Cerebellar cortex (tissue), 1 donor: ENCODE measurements around the gene DMD.
A peak's percentile ranks its signal among the peaks of the same experiment; 100 is the strongest.

Experiments used
- DNase-seq: peaks from one replicate; pipeline ENCODE4 v3.0.0-alpha.2; 2015; ENCODE audit warnings: low spot score

DMD gene

GRCh38 chrX:32480019-32480418 lies 731.3 kb downstream of the DMD start:
- DNase-seq, result no peak

- DNase-seq, result no peak
These were observed 739.0 kb downstream of the DMD start for GRCh38 chrX:32472364-32472763.

- no peak for DNase-seq
These were observed 755.6 kb downstream of the DMD start for GRCh38 chrX:32455704-32456103.

DNA sequence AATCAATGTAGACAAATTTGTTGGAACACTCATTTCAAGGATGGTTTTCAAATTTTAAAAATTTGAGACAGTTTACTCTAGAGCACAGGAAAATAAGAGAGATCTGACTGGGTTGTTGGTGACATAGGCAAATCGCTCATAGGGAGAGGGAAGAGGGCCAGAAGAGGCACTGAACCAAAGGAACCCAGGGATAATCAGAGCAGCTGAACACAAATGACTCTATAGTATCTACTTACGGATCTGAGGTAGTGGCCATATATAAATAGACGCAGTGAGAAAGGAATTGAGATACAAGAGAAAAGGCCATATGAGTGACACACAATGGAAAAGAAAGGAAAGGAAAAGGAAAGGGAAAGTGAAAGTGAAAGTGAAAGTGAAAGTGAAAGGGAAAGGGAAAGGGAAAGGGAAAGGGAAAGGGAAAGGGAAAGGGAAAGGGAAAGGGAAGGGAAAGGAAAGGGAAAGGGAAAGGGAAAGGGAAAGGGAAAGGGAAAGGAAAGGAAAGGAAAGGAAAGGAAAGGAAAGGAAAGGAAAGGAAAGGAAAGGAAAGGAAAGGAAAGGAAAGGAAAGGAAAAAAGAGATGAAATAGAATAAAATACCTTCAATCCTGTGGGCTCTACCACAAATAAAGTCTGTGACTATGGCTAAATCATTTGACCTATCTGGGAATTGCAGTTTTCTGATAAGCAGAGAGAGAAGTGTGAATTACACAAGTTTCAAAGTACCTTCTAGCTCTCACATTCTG lies 759.2 kb downstream of the DMD start:
- no peak for DNase-seq

DNA sequence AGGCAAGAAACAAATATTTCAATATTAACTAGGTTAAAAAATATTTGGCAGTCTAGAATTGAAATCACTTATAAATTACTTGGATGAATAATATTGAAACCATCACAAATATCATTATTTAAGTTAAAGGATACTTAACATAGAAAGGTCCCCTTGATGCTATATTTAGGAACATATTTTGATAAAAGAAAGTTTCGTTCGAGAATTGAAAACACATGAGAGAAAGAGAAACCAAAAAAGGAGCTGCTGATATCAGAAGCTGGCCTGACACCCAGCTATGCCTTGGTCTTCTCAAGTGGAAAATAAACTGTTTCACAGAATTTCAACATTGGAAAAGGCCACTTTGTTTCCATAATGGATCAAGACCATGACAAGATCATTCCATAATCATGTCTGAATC lies 762.4 kb downstream of the DMD start:
- DNase-seq, result no peak

DNA sequence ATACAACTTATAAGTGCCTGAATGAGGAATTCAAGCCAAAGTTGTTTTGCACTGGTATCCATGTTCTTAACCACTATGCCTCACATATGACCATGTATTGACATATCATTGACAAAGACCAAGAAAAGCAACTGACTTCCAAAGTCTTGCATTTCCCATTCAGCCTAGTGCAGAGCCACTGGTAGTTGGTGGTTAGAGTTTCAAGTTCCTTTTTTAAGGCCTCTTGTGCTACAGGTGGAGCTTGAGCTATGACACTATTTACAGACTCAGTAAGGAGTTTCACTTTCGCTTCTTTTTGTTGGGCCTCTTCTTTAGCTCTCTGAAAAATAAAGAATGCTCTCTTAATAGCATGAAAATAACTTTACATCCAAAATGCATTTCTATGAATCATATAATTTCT lies 763.0 kb downstream of the DMD start:
- no peak for DNase-seq

DNA sequence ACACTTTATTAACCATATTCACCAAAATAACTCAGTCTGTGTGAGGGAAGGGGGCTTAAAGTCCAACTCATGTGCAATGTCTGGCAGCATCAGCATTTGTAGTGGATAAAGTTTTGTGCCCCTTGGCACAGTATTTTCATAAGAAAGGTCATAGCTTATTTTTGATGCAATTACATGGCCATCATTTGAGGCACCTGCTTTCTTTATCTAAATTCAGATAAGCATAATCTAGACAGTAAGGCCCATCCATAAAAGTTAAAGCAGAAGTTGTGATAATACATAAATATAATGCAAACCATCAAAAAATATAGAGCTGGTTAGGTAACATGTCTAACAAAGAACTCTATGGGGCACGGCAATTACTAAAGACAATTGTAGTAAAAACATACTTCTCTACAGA lies 763.7 kb downstream of the DMD start:
- DNase-seq, result no peak

DNA sequence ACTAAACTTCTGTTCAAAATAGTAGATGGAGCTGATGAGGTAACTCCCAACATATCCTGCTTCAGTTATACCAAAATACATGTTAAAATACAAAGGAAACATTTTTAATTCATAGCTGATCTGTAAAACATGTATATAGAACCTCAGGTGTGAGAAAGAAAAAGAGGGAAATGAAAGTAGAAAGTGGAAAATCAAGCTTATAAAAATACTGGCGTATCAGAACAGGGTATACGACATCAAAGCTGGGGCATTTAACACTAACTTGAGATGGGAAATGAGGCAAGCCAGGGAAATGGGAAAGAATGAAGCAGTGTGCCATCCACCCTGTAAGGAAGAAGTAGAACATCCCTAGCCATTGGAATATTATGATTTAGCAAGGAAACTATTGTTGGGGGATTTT lies 767.5 kb downstream of the DMD start:
- no peak for DNase-seq

GRCh38 chrX:32421266-32421665 lies 790.1 kb downstream of the DMD start:
- no peak for DNase-seq

DNA sequence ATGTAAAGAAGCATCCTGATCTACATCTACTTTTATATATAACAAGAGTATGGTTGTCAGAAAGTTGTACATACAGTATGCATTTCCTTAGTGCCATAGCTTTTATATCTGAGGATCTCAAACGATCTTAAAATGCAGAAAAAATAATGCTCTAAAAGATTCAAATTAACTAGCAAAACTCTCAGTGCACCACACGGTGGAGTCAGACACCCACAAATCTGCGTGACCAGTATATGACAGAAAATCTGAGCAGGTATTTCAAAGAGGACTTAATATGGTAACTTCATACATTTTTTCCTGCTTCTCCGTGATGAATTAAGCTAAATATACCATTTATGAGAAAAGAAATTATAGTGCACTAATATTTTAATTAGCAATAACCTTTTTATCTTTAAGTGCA lies 803.0 kb downstream of the DMD start:
- peak; percentile 2 for DNase-seq

DNA sequence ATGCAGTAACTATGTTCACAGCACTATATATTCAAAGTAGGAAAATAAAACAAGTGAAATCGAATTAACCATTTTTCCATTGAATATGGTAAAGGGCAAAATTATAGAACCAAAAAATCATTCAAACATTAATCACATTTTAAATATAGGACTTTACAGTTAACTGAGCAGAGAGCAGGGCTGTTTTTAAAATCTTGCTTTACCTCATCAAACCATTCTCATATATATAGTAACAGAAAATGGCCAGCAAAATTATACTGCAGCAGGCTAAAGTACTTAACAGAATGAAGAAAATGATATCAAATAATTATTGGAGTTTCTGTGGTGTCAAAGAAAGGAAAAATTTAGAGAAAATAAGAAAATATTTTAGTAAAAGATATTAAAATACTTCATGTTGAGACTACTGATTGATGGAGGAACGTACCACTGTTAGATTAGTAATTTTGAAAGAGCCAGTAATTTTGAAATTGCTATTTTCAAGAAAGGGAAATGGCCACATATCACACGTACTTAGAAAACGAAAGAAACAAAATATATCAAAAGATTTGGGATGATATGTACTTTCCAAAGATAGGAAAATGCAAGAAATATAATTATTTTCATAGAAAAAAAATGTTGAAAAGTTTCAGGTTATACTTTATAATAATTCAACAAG lies 813.7 kb downstream of the DMD start:
- no peak for DNase-seq

- no peak for DNase-seq
These were observed 815.5 kb downstream of the DMD start for GRCh38 chrX:32395878-32396277.

DNA sequence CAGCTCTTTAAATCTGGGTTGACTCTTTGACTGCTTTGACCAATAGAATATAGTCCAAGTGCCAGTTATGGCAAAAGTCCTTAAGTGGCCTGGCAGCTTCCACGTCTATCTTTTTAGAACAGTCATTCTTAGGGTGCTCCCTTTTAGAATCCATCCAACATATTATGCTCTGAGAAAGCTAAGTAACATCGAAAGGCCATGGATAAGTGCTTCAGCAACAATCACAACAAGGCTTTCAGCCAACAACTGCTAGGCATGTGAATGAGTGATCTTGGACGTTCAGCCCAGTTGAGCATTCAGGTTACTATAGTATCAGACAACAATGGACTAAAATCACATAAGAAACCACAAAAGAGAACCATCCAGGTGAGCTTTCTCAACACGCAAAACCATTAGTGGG lies 818.7 kb downstream of the DMD start:
- no peak for DNase-seq

- no peak for DNase-seq
These were observed 840.7 kb downstream of the DMD start for GRCh38 chrX:32370456-32371205.

DNA sequence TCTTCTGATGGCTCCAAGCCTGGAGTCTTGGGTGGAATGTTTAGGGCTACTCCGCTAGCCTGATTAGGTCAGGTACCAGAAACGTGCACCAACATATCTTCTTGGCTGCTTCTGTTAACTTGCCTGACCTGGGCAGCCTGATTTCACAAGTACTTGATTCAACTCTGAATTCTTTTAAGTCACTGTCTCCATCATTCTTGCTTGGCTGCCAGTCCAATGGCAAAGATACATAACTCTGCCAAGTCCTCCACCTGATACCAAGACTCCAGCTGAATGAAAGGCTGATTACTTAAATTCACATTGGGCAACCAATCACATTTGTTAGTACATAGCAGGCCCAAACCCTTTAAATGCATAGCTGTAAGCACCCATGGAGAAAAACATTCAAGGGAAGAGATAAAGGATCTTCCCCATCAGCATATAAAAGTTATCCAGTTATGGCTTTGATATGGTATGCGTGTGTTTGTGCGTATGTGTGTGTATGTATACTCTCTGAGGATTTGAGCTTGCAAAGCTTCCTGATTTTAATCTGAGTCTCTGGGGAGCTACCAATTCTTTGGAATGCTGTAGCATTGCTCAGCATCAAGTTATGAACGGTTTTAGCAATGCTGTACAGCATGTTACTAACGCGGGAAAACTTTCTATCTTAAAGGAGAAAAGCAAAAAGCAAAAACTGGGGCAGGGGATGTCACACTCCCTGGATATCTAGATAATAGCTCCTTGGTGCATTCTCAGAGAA lies 917.2 kb downstream of the DMD start:
- no peak for DNase-seq

DNA sequence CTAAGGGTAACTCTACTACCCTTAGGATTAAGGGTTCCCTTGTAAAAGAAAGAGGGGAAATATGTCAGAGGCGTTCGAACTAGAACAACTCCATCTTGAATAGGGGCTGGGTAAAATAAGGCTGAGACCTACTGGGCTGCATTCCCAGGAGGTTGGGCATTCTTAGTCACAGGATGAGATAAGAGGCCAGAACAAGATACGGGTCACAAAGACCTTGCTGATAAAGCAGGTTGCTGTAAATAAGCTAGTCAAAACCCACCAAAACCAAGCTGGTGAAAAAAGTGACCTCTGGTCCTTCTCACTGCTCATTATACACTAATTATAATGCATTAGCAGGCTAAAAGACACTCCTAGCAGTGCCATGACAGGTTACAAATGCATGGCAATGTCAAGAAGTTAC lies 922.0 kb downstream of the DMD start:
- DNase-seq, result no peak

GRCh38 chrX:32281853-32282252 lies 929.5 kb downstream of the DMD start:
- DNase-seq, result peak; percentile 0

- DNase-seq, result no peak
These were observed 930.4 kb downstream of the DMD start for GRCh38 chrX:32280921-32281320.

GRCh38 chrX:32280489-32280888 lies 930.9 kb downstream of the DMD start:
- peak; percentile 23 for DNase-seq

GRCh38 chrX:32276153-32276552 lies 935.2 kb downstream of the DMD start:
- DNase-seq, result no peak

DNA sequence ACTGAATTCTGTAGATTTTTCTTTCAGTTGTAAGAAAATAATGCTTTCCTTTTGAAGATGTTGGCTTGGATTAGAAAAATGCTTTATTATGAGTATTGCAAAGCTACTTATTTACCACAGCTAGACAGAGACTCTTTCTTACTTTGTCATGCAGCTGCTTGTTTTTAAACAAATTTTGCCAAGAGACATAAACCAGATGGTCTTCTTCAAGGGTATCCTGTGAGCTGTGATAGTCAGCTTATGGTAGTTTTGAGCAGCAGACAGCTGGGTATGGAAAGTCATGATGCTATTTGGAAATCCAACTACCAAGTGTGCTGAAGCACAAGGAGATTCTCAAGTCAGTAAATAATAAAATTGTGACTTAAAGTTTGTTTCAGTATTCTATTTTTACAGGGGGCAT lies 941.5 kb downstream of the DMD start:
- DNase-seq, result no peak

- no peak for DNase-seq
These were observed 943.1 kb downstream of the DMD start for GRCh38 chrX:32268207-32268606.

- DNase-seq, result no peak
These were observed 943.6 kb downstream of the DMD start for GRCh38 chrX:32267796-32268195.
